Glomerular endothelial cell (primary cell): ENCODE measurements around the gene ALOX12B. TPM values are rescaled to one million over a fixed set of nuclear protein-coding genes. Genes with fewer than 3 reads are reported as not detected.
A peak's percentile ranks its signal among the peaks of the same experiment; 100 is the strongest.

Experiments used
- DNase-seq: peaks from one replicate; pipeline ENCODE4 v3.0.0-alpha.2; 2011; ENCODE audit warnings: low read depth, low spot score; ENCODE audit errors: extremely low read depth
- total RNA-seq: library from RNA; depleted of rRNA; stranded (reverse); fragments of >200 nt; gene quantifications from 2 replicates; pipeline ENCODE4 v1.2.3, GENCODE V29; 2015

The ALOX12B gene
- not detected in 2 replicates for total RNA-seq

- no peak for DNase-seq
These were observed at the start of gene ALOX12B for GRCh38 chr17:8087075-8087951. Gene ALOX12B, minus strand, starts transcription at chr17:8087716. Its CDS starts 274 bp downstream, at chr17:8087442.

DNA sequence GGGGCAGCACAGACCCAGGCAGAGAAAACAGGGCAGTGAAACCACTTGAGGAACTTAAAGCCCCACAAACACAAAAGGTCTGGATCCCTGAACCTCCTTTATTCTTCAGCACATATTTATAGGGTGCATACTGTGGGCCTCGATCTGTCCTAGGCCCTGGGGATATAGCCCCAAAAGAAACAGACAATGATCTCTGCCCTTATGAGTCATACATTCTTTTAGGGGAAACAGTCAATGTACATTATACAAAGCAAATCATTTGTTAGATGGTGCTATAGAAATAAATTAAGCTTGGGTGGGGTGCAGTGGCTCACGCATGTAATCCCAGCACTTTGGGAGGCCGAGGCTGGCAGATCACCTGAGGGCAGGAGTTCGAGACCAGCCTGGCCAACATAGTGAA is 46.4 kb upstream of the ALOX12B start:
- no peak for DNase-seq

DNA sequence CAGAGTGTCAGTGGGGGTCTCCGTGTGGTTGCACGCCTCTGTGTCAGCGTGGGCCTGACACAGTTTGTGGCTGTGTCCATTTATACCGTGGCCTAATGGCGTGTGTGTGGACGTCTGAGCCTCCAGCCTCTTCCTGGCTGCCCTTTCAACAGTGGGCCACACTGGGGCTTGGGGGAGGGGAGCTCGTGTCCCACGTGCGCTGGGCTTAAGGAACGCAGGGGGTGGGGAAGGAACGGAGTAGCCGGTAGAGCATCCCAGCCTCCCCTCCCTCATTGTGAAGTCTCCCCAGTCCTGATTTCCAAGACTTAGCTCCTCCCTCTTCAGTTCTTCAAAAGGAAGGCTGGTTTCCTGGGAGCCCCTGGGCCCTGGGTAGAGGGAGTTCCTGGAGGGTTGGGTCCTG is 45.9 kb upstream of the ALOX12B start:
- DNase-seq: no peak

DNA sequence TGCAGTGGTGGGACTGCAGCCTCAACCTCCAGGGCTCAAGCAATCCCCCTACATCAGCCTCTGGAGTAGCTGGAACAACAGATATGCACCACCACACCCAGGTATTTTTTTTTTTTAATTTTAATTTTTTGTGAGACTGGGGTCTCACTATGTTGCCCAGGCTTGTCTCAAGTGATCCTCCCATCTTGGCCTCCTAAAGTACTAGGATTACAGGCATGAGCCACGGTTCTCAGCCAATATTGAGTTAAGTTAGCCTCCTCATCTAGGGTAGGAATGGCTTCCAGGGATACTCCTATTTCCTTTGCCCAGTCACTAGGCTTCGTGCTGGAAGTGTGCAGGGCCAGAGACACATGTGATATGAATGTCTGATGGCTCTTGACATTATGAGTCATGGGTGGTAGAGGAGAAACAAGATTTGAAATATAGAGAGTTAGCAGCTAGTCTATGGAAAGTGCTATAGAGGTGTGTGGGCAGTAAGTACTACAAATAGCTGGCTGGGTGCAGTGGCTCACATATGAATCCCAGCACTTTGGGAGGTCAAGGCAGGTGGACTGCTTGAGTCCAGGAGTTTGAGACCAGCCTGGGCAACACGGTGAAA is 44.4 kb upstream of the ALOX12B start:
- DNase-seq: no peak

DNA sequence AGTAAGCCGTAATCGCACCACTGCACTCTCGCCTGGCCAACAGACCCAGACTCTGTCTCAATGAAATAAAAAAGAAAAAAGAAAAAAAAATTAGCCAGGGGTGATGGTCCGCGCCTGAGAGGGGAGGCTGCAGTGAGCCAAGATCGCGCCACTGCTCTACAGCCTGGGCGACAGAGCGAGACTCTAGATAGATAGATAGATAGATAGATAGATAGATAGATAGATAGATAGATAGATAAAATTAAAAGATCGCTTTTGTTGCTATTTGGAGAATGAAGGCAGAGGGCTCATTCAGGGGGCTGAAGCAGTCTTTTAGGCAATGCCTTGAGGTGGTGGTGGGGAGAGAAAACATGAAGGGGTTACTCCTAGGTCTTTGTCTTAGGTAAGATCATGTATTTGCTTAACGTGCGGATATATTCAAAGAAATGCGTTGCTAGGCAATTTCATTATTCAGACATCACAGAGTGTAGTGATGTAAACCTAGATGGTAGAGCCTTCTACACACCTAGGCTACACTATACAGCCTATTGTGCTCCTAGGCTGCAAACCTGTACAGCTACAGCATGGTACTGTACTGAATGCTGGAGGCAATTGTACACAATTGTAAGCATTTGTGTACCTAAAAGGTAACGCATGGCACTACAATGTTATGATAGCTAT is 40.7 kb upstream of the ALOX12B start:
- no peak for DNase-seq

- DNase-seq: no peak
These were observed 39.1 kb upstream of the ALOX12B start for GRCh38 chr17:8126491-8127066.

DNA sequence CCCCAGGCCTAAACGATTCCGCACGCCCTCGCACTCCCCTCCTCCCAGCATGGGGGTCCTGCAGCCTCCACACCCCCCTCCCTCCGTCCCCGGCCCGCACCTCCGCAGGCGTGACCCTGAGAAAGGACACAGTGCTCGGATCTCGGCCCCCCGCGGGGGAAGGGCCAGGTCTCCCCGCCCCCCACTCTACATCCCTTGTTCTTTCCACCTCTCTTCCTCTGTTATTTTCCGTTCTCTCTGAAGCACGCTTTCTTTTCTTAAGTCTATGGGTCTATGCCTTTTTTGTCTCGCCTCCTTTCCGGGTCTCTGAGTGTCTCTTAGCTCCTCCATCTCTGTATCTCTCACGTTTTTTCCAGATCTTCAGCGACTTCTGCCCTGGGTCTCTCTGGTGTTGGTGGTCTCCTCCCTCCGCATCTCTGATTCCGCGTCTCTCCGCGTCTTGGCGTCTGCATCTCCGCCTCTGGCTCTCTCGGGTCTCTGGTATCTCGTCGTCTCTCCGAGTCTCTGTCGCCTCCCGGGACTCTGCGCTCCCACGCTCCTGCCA is 38.5 kb upstream of the ALOX12B start:
- no peak for DNase-seq

GRCh38 chr17:8125154-8125946 is 37.8 kb upstream of the ALOX12B start:
- no peak for DNase-seq

DNA sequence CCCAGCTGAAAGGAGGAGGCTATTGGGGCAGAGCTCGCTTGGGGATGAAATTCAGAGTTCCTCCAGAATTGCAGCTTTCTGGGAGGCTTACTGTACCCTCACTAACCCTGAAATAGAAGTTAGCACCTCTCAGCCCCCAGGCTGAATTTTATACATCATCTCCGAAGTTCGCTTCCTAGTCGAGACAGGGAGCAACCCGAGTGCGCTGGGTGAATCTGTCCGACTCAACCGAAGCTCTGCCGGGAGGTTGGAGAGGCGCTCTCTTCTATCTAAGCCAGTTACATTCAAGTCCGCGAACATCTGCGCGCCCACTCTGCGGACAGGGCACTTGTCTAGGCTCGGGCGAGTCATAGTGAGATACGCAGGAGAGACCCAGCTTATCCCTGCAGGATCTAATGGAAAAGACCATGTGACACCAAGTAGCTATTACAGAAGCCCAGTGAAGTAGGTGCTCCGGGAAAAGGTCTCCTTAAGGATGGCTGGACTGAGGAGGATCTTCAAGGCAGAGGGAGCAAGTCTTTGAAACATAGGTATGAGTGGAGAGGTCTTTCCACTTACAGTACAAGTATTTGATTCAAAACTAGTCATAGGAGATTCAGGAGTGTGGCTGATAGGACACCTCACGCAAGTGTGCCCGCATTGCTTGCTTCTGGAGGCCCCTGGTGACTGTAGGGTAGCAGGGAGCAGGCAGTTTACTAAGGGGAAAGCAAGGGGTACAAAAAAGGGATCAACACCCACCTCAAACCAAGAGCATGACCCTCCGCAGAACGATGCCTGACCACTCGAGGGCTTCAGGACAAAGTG is 37.0 kb upstream of the ALOX12B start:
- no peak for DNase-seq

GRCh38 chr17:8123695-8124349 is 36.3 kb upstream of the ALOX12B start, which contains the start of gene HES7:
Gene HES7, minus strand, starts transcription at chr17:8124106. Its CDS starts 22 bp downstream, at chr17:8124084.
- no peak for DNase-seq

DNA sequence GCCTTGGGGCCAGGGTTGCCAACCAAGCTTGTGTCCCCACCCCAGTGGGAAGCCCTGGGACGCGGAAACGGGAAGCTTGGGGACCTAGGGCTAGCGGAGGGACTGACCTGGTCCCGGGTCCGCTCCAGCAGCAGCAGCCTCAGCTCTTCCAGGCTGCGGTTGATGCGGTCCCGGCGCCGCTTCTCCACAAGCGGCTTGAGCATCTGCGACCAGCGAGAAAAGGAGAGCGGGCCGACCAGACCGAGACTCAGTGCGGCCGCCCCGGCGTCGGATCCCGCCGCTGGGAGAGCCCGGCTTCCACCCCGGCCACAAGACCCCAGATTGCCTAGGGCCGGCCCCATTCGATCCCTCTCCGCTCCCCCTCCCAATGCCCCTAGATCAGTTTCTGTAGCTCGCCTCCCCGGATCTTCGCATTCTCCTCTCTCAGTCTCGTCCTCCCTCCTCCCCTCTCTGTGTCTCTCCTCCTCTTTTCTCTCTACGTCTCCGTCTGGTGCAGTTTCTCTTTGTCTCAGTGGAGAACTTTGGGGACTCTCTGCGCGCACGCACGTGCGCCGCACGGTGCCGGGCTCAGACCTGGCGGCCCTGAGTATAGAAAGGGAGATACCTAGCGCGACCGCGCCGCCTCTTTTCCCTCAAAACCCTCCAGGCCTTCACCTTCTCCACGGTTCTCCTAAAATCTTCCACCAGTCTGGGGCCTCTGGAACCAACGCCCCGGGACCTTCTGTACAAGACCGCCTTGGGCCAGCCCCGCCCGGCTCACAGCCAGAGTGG is 35.6 kb upstream of the ALOX12B start:
- DNase-seq: no peak

DNA sequence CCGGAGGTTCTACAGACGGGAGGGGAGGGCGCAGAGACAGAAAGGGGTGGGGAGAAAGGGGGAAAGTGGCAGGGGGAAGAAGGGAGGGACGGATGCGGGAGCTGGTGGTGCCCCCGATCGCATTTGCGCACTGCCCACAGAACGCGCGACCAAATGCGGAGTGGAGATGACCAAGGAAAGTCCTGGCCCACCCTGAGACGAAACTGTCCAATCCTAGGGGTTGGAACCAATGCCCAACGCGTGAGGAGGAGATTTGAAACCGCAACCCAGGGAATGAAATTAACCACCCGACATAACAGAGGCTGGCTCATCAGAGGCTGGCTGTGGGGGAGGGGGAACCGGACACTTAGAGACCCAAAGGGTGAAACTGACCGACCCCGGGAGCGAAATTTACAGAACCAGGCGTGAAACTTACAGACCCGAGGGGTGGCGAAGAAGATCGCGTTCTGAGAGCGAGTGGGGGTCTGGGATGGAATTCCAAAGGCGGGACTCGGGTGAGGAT is 35.0 kb upstream of the ALOX12B start:
- DNase-seq: no peak

DNA sequence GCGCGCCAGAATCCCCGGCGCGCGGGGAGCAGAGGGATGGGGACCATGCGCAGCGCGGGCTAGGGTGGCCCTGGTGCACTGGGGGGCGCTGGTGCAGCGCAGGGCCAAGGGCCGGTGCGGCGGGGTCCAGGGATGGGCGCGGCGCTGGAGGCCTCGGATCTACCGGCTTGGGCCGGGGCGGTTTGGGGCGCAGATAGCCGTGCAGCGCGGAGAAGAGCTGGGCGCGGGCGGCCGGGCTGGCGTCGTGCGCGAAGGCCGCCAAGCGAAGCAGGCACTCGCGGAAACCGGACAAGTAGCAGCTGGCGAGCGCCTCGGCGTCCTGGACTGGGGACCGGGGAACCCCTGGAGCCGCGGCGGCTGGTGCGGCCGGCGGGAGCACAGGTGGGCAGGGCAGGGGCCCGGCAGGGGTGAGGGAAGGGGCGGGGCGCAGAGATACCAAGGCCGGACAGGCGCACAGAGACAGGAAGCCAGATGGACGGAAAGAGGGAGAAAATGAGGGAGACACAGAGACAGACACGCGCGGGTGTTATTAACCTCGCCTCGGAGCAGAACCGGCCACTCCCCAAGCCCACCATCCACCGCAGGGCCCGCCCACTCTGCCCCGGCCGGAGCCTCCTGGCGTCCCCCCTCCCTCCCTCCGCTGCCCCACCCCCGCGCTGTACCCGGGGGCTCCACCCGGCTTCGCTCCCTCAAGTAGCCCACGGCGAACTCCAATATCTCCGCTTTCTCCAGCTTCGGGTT is 34.3 kb upstream of the ALOX12B start:
- no peak for DNase-seq

- no peak for DNase-seq
These were observed 33.8 kb upstream of the ALOX12B start for GRCh38 chr17:8121407-8121680.

GRCh38 chr17:8120520-8121406 is 33.2 kb upstream of the ALOX12B start:
- DNase-seq: peak; percentile 31
